Measurements from ENCODE around the gene MBOAT1.

DNA sequence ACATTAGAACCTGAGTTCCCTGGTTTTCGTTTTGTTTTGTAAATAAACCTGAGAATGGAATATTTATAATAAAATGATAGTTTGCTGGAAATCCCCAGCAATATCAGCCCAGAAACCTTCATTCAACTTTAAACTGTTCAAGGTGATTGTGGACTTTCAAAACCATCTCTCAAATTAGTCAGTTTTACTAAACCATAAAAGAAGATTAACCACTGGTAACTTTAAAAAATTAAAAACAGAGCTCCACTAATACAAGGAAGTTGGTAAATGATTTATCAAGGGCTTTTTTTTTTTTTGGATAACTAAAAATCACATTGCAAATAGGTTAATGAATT is 10.0 kb downstream of the MBOAT1 start:
- TF ChIP-seq CTCF (IDR thresholded peaks at IDR 0.05) (no peak), POLR2A (IDR thresholded peaks at IDR 0.05) (no peak)

Measured in testis (tissue), 2 donors.